ENCODE measurements around the gene ZNF14.
"Not testable (repeated sequence)": the region's sequence is repeated elsewhere in the genome, so short reads cannot be mapped to it uniquely, and the experiment has no call there.

ZNF14 gene

DNA sequence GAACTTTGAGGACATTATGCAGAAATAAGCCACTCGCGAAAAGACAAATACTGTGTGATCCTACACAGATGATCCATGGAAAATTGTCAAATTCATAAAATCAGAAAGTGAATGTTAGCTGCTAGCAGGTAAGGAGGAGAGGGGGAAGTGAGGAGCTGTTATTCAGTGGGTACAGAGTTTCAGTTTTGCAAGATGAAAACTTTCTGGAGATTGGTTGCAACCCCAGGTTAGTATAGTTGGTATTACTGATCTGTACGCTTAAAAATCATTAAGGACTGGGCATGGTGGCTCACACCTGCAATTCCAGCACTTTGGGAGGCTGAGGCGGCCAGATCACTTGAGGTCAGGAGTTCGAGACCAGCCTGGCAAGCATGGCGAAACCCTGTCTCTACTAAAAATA is 46.3 kb downstream of the ZNF14 start:
- no peak for DNase-seq

DNA sequence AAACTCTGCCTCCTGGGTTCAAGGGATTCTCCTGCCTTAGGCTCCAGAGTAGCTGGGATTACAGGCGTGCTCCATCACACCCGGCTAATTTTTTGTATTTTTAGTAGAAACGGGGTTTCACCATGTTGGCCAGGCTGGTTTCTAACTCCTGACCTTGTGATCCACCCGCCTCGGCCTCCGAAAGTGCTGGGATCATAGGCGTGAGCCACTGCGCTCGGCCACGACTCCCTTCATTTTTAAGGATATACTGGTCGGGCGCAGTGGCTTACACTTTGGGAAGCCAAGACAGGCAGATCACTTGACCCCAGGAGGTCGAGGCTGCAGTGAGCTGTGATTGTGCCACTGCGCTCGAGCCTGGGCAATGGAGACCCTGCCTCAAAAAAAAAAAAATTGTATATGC is 46.8 kb downstream of the ZNF14 start:
- DNase-seq = not testable (repeated sequence)

- DNase-seq = no peak
Measured at GRCh38 chr19:19679176-19680073, 53.5 kb downstream of the ZNF14 start.

GRCh38 chr19:19677579-19677978 is 55.3 kb downstream of the ZNF14 start:
- no peak for DNase-seq

GRCh38 chr19:19674315-19674714 is 58.6 kb downstream of the ZNF14 start:
- no peak for DNase-seq

- no peak for DNase-seq
Measured at GRCh38 chr19:19672816-19673215, 60.1 kb downstream of the ZNF14 start.

DNA sequence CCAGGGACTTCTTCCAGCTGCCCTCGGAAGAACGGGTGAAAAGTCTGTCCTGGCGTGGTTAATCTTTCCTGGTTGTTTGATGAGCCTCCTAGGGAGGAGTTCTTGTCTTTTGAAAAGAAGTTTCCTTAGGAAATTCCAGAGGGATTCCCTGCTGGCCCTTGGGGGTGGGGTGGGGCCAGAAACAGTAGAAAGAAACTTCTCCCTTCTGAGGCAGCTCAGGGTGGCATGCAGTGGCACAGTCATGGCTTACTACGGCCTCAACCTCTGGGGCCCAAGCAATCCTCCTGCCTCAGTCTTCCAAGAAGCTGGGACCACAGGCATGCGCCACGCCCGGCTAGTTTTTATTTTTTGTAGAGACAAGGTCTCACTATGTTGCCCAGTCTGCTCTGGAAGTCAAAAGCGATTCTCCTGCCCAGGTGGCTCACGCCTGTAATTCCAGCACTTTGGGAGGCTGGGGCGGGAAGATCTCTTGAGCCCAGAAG is 62.8 kb downstream of the ZNF14 start:
- no peak for DNase-seq

- peak; percentile 80 for DNase-seq
Measured at GRCh38 chr19:19668230-19669012, 64.5 kb downstream of the ZNF14 start, which contains the start of gene ZNF101. ZNF101 (plus strand) TSS chr19:19668839; CDS start chr19:19668964, 125 bp downstream.

DNA sequence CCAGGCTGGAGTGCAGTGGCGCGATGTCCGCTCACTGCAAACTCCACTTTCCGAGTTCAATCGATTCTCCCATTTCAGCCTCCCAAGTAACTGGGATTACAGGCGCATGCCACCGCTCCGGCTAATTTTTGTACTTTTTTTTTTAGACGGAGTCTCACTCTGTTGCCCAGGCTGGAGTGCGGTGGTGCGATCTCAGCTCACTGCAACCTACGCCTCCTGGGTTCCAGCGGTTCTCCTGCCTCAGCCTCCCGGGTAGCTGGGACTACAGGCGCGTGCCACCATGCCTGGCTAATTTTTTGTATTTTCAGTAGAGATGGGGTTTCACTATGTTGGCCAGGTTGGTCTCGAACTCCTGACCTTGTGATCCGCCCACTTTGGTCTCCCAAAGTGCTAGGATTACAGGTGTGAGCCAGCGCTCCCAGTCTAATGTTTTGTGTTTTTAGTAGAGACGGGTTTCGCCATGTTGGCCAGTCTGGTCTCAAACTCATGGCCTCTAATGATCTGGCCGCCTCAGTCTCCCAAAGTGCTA is 67.4 kb downstream of the ZNF14 start:
- DNase-seq = not testable (repeated sequence)

DNA sequence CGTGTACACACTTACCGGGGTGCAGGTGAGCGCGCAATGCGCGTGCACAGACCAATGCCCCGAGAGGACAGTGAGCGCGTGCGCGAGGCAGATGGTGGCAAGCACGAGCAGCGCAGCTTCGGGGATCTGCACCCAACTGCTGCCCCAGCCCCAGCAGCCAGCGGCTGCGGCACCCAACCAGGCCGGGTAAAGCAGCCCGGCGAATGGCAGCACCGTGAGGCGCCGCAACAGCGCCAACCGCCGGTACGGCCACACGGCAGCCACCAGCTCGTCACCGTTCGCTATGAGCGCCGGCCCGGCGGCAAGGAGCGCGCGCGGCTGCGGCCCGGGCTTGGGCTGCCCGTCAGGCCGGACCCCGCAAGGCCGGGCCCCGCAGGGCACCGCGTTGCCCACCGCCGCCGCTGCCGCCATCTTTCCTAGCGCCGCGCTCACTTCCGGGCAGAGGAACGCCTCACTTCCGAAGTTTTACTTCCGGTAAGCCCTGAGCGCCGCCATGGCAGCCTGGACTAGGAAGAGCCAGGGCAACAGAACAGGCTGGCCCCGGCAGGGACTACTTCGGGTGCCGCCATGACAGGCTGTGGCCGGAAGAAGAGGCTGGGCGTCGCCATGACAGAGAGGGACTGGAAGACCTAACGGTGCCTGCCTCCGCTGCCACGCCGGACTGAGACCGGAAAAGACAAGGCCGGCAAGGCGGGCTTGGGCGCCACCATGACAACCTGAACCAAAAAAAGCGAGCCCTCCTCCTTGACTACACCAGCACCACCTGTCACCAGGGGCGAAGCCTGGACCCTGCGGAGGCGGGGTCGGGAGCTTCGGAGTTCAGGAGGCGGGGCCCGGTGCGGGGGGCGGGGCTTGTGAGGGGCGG is 69.4 kb downstream of the ZNF14 start, which contains the start of gene ATP13A1:
ATP13A1 (minus strand) TSS at position 421 of the 865 bp plus-strand sequence; CDS start at position 411, 10 bp downstream.
- DNase-seq = peak; percentile 98

- DNase-seq = no peak
Measured at GRCh38 chr19:19662871-19663255, 70.0 kb downstream of the ZNF14 start.

GRCh38 chr19:19662344-19662743 is 70.6 kb downstream of the ZNF14 start:
- DNase-seq = no peak

- no peak for DNase-seq
Measured at GRCh38 chr19:19661675-19662251, 71.1 kb downstream of the ZNF14 start.

DNA sequence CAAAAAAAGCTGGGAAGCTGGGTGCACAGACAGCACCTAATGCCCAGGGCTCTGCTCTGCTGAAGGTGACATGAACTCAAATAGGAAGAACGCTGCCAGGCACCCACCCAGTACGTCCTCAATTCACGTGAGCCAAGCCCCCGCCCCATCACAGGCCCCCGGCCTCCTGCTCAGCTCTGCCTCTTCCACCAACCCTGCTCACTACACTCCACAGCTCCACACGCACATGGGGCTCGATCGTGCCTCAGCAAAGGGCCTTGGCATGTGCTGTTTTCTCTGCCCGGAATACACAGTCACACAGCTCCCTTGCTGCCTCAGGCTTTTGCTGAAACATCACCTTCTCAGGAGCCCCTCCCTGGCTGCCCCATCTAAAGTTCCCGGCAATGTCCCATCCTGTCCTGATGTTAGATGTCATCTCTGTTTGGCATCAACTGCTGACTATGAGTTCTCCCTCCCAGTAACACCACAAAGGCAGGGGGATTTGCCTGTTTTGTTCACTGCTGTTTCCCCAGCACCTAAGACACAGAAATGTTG is 71.7 kb downstream of the ZNF14 start:
- no peak for DNase-seq
